ENCODE measurements around the gene MAST4.

GRCh38 chr5:66969484-66969883, 373.3 kb downstream of the MAST4 start:
- TF ChIP-seq POLR2AphosphoS5 (IDR thresholded peaks at IDR 0.05; ENCODE audit: low read depth, low read length) (no peak), POLR2A (IDR thresholded peaks at IDR 0.05; ENCODE audit: low read depth, low read length) (no peak)

All from GM12892 (cell line).